LNCAP (cell line): ENCODE measurements around the gene AKR1C2.
"Not testable (repeated sequence)": the region's sequence is repeated elsewhere in the genome, so short reads cannot be mapped to it uniquely, and the experiment has no call there.

ENCODE experiments used
- CTCF ChIP-seq: fragments of 450-650 bp; IDR thresholded peaks from 2 replicates; pipeline ENCODE4 v1.5.1; 2017; ENCODE audit warnings: mild to moderate bottlenecking

Gene AKR1C2

GRCh38 chr10:5003127-5004029 is at the start of gene AKR1C2:
TSS of gene AKR1C2 (minus strand) at chr10:5003857. CDS start at chr10:5003835, 22 bp downstream.
- TF ChIP-seq CTCF: not testable (repeated sequence)

GRCh38 chr10:5047912-5048628 is 44.4 kb upstream of the AKR1C2 start:
- no peak for TF ChIP-seq CTCF

- no peak for TF ChIP-seq CTCF
Measured at GRCh38 chr10:5046410-5046809, 42.8 kb upstream of the AKR1C2 start.

- no peak for TF ChIP-seq CTCF
Measured at GRCh38 chr10:5045095-5045494, 41.4 kb upstream of the AKR1C2 start.

GRCh38 chr10:5043716-5044115 is 40.1 kb upstream of the AKR1C2 start:
- TF ChIP-seq CTCF: no peak

- TF ChIP-seq CTCF: no peak
Measured at GRCh38 chr10:5042922-5043321, 39.3 kb upstream of the AKR1C2 start.

- no peak for TF ChIP-seq CTCF
Measured at GRCh38 chr10:5041471-5042023, 37.9 kb upstream of the AKR1C2 start.
